Brain pericyte (primary cell): ENCODE data around the gene SCML2.
"Not testable (repeated sequence)": the region's sequence is repeated elsewhere in the genome, so short reads cannot be mapped to it uniquely, and the experiment has no call there.

Source experiments
- DNase-seq: peaks from one replicate; pipeline ENCODE4 v3.0.0-alpha.2; 2012; ENCODE audit warnings: low read depth, low spot score

The SCML2 gene

GRCh38 chrX:18354369-18355223 is at the start of gene SCML2:
Gene SCML2, minus strand, starts transcription at chrX:18354688. Its CDS starts 20,617 bp downstream, at chrX:18334071.
- DNase-seq, result no peak

GRCh38 chrX:18401848-18402213 is 47.3 kb upstream of the SCML2 start:
- DNase-seq, result no peak

DNA sequence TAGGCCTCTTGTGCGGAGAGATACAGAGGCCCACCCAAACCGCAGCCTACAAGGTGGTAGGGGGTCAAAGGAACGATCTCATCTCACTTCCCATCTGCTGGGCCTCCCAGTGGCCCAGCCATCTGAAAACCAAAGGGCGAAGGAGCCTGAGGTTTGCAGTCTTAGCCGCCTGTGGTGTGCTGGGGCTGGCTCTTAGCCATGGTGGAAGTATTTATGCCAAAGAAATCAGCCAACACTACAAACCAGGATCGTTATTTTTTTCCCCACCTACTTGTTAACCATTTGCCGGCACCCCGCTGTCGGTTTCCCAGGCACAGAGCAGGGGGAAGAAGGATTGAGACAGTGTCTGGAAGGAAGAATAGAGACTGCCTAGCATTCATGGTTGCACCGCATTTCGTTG is 40.0 kb upstream of the SCML2 start:
- DNase-seq, result no peak

- DNase-seq, result peak; percentile 3
These were observed 36.6 kb upstream of the SCML2 start for GRCh38 chrX:18390941-18391538.

DNA sequence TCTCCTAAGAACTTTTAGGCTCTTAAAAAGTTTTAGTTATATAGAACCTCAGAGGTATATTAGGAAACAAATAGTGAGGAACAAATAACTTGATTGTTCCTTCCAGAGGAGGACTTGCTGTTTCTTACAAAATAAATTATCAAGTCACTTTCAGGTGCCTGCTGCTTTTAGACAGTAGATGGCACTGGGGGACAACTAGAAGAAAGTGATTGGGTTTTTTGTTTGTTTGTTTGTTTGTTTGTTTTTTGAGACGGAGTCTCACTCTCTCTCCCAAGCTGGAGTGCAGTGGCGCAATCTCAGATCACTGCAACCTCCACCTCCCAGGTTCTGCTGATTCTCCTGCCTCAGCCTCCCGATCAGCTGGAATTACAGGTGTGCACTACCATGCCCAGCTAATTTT is 35.5 kb upstream of the SCML2 start:
- DNase-seq, result no peak

GRCh38 chrX:18377796-18378195 is 23.3 kb upstream of the SCML2 start:
- DNase-seq, result no peak

GRCh38 chrX:18375131-18375805 is 20.8 kb upstream of the SCML2 start:
- not testable (repeated sequence) for DNase-seq

GRCh38 chrX:18369096-18369495 is 14.6 kb upstream of the SCML2 start:
- DNase-seq, result not testable (repeated sequence)

DNA sequence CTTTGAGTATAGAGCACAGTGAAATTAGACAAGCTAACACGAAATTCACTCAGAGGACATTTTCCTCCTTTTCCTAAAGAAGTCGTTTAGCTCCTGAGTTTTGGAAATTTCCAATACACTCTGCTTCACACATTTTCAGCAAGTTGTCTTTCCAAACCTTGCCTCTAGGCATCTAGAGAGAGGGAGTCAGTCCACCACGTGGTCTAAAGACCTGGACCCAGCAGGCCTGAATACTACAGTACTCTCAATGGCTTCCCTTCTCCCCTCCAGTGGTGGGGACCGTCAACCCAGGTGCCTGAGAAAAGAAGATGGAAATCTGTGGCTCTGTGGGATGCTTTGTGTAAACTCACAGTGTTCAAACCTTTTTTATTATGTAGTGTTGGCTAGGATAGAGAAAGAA is 13.9 kb upstream of the SCML2 start:
- no peak for DNase-seq

DNA sequence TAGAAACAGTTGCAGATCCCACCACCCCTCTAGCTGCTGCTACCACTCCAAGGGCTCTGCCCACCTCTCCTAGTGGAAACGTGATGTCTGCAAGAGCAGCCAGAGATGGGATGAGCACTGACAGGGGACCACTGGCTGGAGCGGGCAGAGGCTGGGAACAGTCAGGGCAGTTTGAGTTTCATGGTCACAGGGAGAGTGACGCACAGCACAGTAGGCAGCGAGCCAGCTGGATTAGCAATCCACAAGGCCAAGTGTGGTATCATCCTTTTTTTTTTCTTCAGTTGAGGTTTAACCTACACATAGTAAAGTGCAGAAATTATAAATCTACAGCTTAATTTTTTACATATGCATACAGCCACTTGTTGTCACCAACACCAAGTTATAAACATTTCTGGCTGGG is 6.4 kb upstream of the SCML2 start:
- DNase-seq, result no peak

- DNase-seq, result no peak
These were observed 538 bp downstream of the SCML2 start for GRCh38 chrX:18353931-18354368.

DNA sequence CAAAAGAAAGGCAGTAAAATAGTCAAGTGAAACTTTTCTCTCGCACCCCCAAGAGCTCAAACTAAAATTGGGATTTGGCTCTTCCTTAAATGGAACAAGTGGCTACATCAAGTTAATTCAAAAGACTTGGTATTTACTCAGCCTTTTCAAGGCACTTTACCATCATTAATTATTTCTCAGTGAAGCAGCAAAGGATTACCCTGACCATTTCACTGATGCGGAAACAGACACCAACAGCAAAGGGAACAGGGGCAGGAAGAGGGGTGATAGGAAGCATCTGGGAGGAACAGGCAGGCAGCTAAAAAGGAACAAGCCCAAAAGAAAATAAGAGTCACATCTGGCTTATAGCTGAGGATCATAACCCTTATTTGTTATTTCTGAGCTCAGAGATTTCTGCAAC is 2.7 kb downstream of the SCML2 start:
- no peak for DNase-seq

- no peak for DNase-seq
These were observed 6.4 kb downstream of the SCML2 start for GRCh38 chrX:18348047-18348446.

DNA sequence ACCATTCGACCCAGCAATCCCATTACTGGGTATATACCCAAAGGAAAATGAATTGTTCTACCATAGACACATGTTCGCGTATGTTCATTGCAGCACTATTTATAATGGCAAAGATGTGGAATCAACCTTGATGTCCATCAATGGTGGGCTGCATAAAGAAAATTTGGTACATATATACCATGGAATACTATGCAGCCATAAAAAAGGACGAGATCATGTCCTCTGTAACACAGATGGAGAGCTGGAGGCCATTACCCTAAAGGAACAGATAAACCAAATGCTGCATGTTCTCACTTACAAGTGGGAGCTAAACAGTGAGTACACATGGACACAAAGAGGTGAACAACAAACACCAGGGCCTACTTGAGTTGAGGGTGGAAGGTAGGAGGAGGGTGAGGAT is 45.1 kb downstream of the SCML2 start:
- DNase-seq, result no peak

- DNase-seq, result no peak
These were observed 57.2 kb downstream of the SCML2 start for GRCh38 chrX:18297251-18297650.

DNA sequence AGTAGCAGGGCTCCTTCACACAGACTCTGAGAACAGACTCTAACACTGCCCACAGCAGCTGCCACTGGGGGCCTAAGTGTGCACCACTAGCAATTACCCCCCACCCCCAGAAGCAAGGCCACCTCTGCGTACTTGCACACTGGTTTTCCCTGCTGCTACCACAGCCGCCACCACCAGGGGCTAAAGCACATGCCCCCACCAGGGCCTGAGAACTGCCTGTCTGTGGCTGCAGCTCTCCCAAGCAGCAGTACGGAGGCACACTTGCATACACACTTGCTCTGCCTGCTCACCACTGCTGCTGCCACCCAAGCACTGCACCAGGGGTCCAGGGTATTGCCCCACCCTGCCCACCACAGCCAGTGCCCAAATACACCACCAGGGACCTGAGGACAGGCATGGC is 59.6 kb downstream of the SCML2 start:
- DNase-seq, result no peak

DNA sequence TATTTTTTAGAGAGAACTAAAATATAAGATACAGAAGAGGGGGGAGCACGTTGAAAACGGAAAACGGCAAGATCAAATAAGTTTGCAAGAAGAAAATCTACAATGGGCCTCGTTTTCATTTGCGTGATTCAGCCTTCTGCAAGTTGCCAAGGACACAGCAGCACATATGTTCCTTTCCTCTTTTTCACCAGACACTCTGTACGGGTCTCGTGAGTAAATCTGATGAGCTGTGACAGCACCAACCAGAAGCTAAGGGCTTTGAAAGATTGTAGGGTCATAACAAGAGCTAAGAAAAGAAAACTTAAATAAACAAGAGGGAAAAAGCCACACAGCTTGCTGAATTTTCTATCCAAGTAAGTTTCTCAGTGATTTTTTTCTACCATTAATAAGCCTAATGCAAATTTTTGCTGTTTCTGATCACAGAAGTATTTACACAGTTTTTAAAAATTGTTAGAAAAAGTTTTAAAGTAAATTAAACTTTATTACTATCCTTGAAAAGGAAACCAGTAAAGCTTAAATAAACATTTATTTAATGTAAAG is 63.4 kb downstream of the SCML2 start:
- peak; percentile 41 for DNase-seq

DNA sequence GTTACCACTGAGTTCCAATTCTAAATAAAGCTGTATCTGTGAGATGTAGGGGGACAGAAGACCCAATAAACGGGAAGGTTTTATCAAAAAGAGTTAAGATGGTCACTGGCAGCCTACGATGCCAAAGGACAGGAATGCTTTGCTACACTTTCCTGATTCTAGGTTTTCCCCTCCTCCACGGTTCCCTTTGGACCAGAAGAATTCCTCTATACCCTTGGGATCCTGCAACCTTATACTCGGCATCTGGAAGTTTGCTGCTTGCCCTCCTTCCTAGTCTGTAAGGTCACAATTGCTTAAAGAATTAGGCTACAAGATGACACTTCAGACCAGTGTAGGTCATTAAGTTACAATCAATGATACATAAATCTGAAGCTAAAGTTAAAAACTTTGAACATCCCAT is 64.3 kb downstream of the SCML2 start:
- DNase-seq, result no peak

DNA sequence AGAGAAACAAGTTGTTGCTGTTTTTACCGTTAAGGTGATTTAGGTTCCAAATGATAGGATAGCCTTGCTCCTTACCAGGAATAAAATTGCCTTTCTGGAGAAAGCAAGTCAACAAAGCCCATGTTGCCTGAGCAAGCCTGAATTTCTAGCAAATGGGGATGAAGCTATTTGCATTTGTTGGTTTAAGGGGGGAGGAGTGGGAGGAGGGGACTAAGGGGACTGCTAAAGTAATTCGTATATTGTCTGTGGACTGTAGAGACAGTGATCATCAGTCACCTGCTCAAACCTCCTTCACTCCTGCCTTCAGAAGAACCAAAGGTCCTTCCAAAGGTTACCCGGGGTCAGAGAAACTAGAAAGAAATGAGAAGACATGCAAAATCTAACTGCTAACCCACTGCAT is 65.8 kb downstream of the SCML2 start:
- no peak for DNase-seq

DNA sequence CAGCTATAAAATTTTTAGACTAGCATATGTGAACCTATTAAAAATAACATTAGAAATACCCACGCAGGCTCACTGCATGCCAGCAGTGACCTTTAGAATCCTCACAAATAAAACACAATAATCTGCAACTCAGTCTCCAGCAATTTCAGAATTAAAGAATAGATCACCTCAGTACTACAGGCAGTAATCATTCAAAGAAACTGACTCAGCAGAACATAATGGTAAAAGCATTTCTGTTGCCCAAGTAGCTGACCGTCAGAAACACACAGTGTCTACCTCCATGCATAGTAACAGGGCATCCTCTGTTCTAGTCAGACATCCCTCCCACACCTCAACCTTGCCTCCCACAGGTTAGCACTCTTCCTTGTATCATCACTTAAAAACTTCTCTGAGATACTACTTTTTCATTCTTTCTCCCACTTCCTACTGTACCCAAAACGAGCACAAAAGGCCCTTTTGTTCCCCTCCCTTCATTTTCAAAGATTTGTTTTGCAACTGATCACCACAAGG is 68.1 kb downstream of the SCML2 start:
- no peak for DNase-seq

GRCh38 chrX:18278449-18278848 is 76.0 kb downstream of the SCML2 start:
- no peak for DNase-seq

- no peak for DNase-seq
These were observed 82.3 kb downstream of the SCML2 start for GRCh38 chrX:18272222-18272621.
